Endothelial cell of umbilical vein (primary cell): ENCODE results near the gene SUPV3L1.

Source experiments
- CTCF ChIP-seq, 2 donors: IDR thresholded peaks; 1 replicate in 1 of 2; 2 replicates in 1 of 2; pipeline ENCODE4 v1.5.1; 2011; ENCODE audit warnings: low read length in 2 of 2, mild to moderate bottlenecking in 2 of 2, moderate library complexity in 2 of 2, control low read depth in 1 of 2, inconsistent platforms in 1 of 2, low read depth in 1 of 2; ENCODE audit not compliant: insufficient read depth in 1 of 2; ENCODE audit errors: extremely low read depth in 1 of 2
- MAX ChIP-seq: IDR thresholded peaks from 2 replicates; pipeline ENCODE4 v1.6.1; 2011; ENCODE audit not compliant: insufficient read depth, insufficient read length
- POLR2A ChIP-seq: IDR thresholded peaks from 2 replicates; pipeline ENCODE4 v1.6.1; 2012; ENCODE audit warnings: low read depth, mild to moderate bottlenecking, control low read depth, low read length

- TF ChIP-seq POLR2A (no peak), CTCF (IDR thresholded peaks at IDR 0.05; ENCODE audit: extremely low read depth in 1 of 2, insufficient read depth in 1 of 2, low read depth in 1 of 2, low read length in 2 of 2) (no peak), MAX (no peak)
Measured at GRCh38 chr10:69242852-69243212, 62.8 kb downstream of the SUPV3L1 start.
